ENCODE measurements around the gene RAB24. TPM values are rescaled to one million over a fixed set of nuclear protein-coding genes. Genes with fewer than 3 reads are reported as not detected.

RAB24 gene
- total and polyA plus RNA-seq, 2 experiments from 2014 or later, result 30.3 to 64.6 TPM

- Histone ChIP-seq H3K4me1 (ENCODE audit: insufficient read depth) (no peaks in the 10 kb centered on the region), H3K9me3 (ENCODE audit: low read depth) (no peaks in the 10 kb centered on the region), H3K4me2 (no peak overlapping the region), H2AFZ (no peak overlapping the region), H3K36me3 (replicated peaks; ENCODE audit: insufficient read depth, low read depth) (no peaks in the 10 kb centered on the region), H3K27me3 (no peaks in the 10 kb centered on the region), H4K20me1 (ENCODE audit: insufficient read depth, poor library complexity, severe bottlenecking) (peaks cover 7% of the 10 kb centered on the region), H3K79me2 (peaks cover 19% of the 10 kb centered on the region), H3K4me3 (no peak overlapping the region), H3K27ac (no peak overlapping the region), H3K9me2 (replicated peaks; ENCODE audit: insufficient read depth) (no peaks in the 10 kb centered on the region)
- no peak for DNase-seq (ENCODE audit: low spot score)
- 77% methylated on average over 12 of the region's 12 CpGs for WGBS (ENCODE audit: low lambda C conversion rate, missing lambda C conversion rate)
- TF ChIP-seq EZH2 (IDR thresholded peaks at IDR 0.05; ENCODE audit: borderline replicate concordance) (no peak), CTCF (IDR thresholded peaks at IDR 0.05; ENCODE audit: poor library complexity) (peak; percentile 13), EZH2phosphoT487 (IDR thresholded peaks at IDR 0.05; ENCODE audit: low read depth, severe bottlenecking, unreplicated experiment) (no peak)
Observed at GRCh38 chr5:177336112-177336511, 32.6 kb upstream of the RAB24 start.

GRCh38 chr5:177335701-177336065 lies 32.2 kb upstream of the RAB24 start:
- Histone ChIP-seq H3K79me2 (peaks cover 15% of the 10 kb centered on the region), H3K36me3 (replicated peaks; ENCODE audit: insufficient read depth, low read depth) (no peaks in the 10 kb centered on the region), H3K27me3 (no peaks in the 10 kb centered on the region), H3K9me2 (replicated peaks; ENCODE audit: insufficient read depth) (no peaks in the 10 kb centered on the region), H3K9me3 (ENCODE audit: low read depth) (no peaks in the 10 kb centered on the region), H3K4me3 (no peak overlapping the region), H3K27ac (no peak overlapping the region), H3K4me2 (no peak overlapping the region), H4K20me1 (ENCODE audit: insufficient read depth, poor library complexity, severe bottlenecking) (peaks cover 7% of the 10 kb centered on the region), H2AFZ (no peak overlapping the region), H3K4me1 (ENCODE audit: insufficient read depth) (no peaks in the 10 kb centered on the region)
- WGBS (ENCODE audit: low lambda C conversion rate, missing lambda C conversion rate), result 98% methylated on average over 7 of the region's 7 CpGs
- TF ChIP-seq CTCF (IDR thresholded peaks at IDR 0.05; ENCODE audit: poor library complexity) (no peak), EZH2phosphoT487 (IDR thresholded peaks at IDR 0.05; ENCODE audit: low read depth, severe bottlenecking, unreplicated experiment) (no peak), EZH2 (IDR thresholded peaks at IDR 0.05; ENCODE audit: borderline replicate concordance) (no peak)
- no peak for DNase-seq (ENCODE audit: low spot score)

- TF ChIP-seq CTCF (IDR thresholded peaks at IDR 0.05; ENCODE audit: poor library complexity), result no peak
- no peak for TF ChIP-seq EZH2 (IDR thresholded peaks at IDR 0.05; ENCODE audit: borderline replicate concordance)
- Histone ChIP-seq H3K4me1 (ENCODE audit: insufficient read depth) (no peaks in the 10 kb centered on the region), H4K20me1 (ENCODE audit: insufficient read depth, poor library complexity, severe bottlenecking) (peaks cover 7% of the 10 kb centered on the region), H3K9me2 (replicated peaks; ENCODE audit: insufficient read depth) (no peaks in the 10 kb centered on the region), H3K27ac (no peak overlapping the region), H3K36me3 (replicated peaks; ENCODE audit: insufficient read depth, low read depth) (no peaks in the 10 kb centered on the region), H2AFZ (no peak overlapping the region), H3K79me2 (peaks cover 11% of the 10 kb centered on the region), H3K9me3 (ENCODE audit: low read depth) (no peaks in the 10 kb centered on the region), H3K27me3 (no peaks in the 10 kb centered on the region), H3K4me3 (no peak overlapping the region), H3K4me2 (no peak overlapping the region)
- DNase-seq (ENCODE audit: low spot score), result no peak
- 94% methylated on average over 21 of the region's 21 CpGs for WGBS (ENCODE audit: low lambda C conversion rate, missing lambda C conversion rate)
Observed at GRCh38 chr5:177334781-177335700, 31.5 kb upstream of the RAB24 start.
